ENCODE data around the gene CCL19.

GRCh38 chr9:34674440-34674839 is 16.6 kb downstream of the CCL19 start:
- TF ChIP-seq POLR2A (IDR thresholded peaks at IDR 0.05) (no peak), CTCF (IDR thresholded peaks at IDR 0.05) (no peak)

All from lower leg skin (tissue), 3 donors.